Prostate gland (tissue), 2 donors: ENCODE measurements around the gene PLA2G2F. TPM values are rescaled to one million over a fixed set of nuclear protein-coding genes. Genes with fewer than 3 reads are reported as not detected.

Experiments used
- DNase-seq: peaks from one replicate; pipeline ENCODE4 v3.0.0-alpha.2; 2019; ENCODE audit warnings: low spot score
- H3K27ac ChIP-seq, 2 donors: fragments of 200-600 bp; sonication (generic); 2 replicates each; pipeline ENCODE4 v1.5.1; 2017 to 2019
- H3K27me3 ChIP-seq: fragments of 200-600 bp; sonication (generic); replicated peaks from 2 replicates; pipeline ENCODE4 v1.5.1; 2019; ENCODE audit not compliant: insufficient read depth
- H3K36me3 ChIP-seq, 2 donors: fragments of 200-600 bp; sonication (generic); 1 replicate in 1 of 2; 2 replicates in 1 of 2; pipeline versions ENCODE4 v1.5.1 to v1.8.1; 2017 to 2019
- H3K4me1 ChIP-seq: fragments of 200-600 bp; sonication (generic); replicated peaks from 2 replicates; pipeline ENCODE4 v1.5.1; 2019
- H3K4me3 ChIP-seq, 2 donors: fragments of 200-600 bp; sonication (generic); 2 replicates each; pipeline ENCODE4 v1.5.1; 2017 to 2019
- H3K9me3 ChIP-seq: fragments of 200-600 bp; sonication (generic); 2 replicates; pipeline ENCODE4 v1.5.1; 2017
- POLR2A ChIP-seq: fragments of 450-650 bp; IDR thresholded peaks from one replicate; pipeline ENCODE4 v1.6.1; 2016; ENCODE audit warnings: antibody characterized with exemption, mild to moderate bottlenecking
- POLR2AphosphoS5 ChIP-seq: sonication (generic); formaldehyde crosslinking; IDR thresholded peaks from one replicate; pipeline ENCODE4 v1.6.1; 2017; ENCODE audit warnings: antibody characterized with exemption
- WGBS: methylation state at CpG from one replicate; pipeline ENCODE4 v1.1.5; 2018; 5-methylcytosine and 5-hydroxymethylcytosine counted together
- intact Hi-C: fragments of 100-400 bp; cut with DNase I; formaldehyde crosslinking; loops from one replicate; pipeline ENCODE4 v1.14.2; 2022
- total RNA-seq, 2 donors: library from RNA; depleted of rRNA; stranded (reverse); fragments of >200 nt; gene quantifications; one replicate each; pipeline ENCODE4 v1.1.0, GENCODE V29; 2016
- TF ChIP-seq, protein P1 (sequence below), 4 experiments: fragments of 200-600 bp in 2 of 4; fragments of 450-650 bp in 2 of 4; sonication (generic) in 2 of 4; IDR thresholded peaks; 1 replicate in 3 of 4; 2 replicates in 1 of 4; pipeline ENCODE4 v1.5.1; 2016 to 2019; ENCODE audit warnings: antibody characterized with exemption in 4 of 4, mild to moderate bottlenecking in 2 of 4, moderate library complexity in 2 of 4

Gene PLA2G2F
- total RNA-seq, 2 donors from 2014 or later, result 0.23 TPM

DNA sequence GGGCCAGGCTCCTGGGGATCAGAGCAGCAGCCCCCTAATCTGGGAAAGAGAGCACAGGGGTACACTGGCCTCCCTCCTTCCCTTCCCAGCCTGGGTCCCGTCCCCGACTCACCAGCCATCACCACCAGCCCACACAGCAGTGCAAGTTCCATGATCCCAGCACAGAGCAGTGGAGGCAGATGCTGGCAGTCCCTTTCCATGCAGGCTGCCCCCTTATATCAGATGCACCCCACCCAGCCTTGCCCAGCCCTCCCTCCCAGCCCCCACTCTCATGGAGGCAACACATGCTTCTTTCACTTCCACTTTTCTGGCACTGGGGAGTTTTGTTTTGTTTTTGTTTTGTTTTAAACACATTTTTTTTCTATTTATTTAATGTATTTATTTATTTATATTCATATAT is 19.8 kb upstream of the PLA2G2F start, which contains the start of gene PLA2G2D:
PLA2G2D (minus strand) TSS at position 190 of the 400 bp plus-strand sequence; CDS start at position 152, 38 bp downstream.
- TF ChIP-seq POLR2AphosphoS5 (no peak), POLR2A (no peak)
- TF ChIP-seq, protein P1, sequence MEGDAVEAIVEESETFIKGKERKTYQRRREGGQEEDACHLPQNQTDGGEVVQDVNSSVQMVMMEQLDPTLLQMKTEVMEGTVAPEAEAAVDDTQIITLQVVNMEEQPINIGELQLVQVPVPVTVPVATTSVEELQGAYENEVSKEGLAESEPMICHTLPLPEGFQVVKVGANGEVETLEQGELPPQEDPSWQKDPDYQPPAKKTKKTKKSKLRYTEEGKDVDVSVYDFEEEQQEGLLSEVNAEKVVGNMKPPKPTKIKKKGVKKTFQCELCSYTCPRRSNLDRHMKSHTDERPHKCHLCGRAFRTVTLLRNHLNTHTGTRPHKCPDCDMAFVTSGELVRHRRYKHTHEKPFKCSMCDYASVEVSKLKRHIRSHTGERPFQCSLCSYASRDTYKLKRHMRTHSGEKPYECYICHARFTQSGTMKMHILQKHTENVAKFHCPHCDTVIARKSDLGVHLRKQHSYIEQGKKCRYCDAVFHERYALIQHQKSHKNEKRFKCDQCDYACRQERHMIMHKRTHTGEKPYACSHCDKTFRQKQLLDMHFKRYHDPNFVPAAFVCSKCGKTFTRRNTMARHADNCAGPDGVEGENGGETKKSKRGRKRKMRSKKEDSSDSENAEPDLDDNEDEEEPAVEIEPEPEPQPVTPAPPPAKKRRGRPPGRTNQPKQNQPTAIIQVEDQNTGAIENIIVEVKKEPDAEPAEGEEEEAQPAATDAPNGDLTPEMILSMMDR (IDR thresholded peaks at IDR 0.05), result no peak
- H3K27ac ChIP-seq, result no peak within 1 kb of the TSS
- intact Hi-C loops, result no loop called here

DNA sequence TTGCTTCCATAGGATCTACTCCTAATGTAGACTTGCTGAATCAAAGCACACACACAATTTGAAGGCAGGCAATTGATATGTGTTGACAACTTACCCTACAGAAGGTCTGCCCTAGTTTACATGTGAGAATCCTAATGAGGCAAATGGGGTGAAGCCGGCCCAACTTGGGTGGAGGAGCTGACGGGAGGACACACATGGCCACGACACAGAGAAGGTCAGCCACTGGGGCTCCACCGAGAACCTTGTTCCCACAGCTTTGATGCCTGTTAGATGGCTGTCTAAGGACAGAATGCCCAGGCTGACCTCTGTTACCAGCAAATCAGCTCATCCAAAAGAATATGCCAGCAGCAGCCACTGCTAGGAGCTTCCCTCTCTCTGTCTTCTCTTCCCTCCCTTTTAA is 18.3 kb upstream of the PLA2G2F start:
- Histone ChIP-seq H3K36me3 (no peaks in the 10 kb centered on the region), H3K27me3 (no peaks in the 10 kb centered on the region), H3K9me3 (no peaks in the 10 kb centered on the region), H3K4me3 (no peak overlapping the region), H3K27ac (no peak overlapping the region), H3K4me1 (no peaks in the 10 kb centered on the region)
- DNase-seq, result no peak
- intact Hi-C loops, result no loop called here
- TF ChIP-seq POLR2A, result no peak
- no peak for TF ChIP-seq POLR2AphosphoS5
- TF ChIP-seq, protein P1 (IDR thresholded peaks at IDR 0.05), result no peak
- 94% methylated on average over 4 of the region's 4 CpGs for WGBS

More for the DNA sequence above, 19.8 kb upstream of the PLA2G2F start, which contains the start of gene PLA2G2D:
- DNase-seq, result no peak
- H3K4me3 ChIP-seq, result no peak within 1 kb of the TSS
- no peaks in the 10 kb centered on the region for H3K4me1 ChIP-seq
- no peaks in the 10 kb centered on the region for H3K9me3 ChIP-seq
- H3K27me3 ChIP-seq, result no peaks in the 10 kb centered on the region
- no peaks in the 10 kb centered on the region for H3K36me3 ChIP-seq
- 92% methylated on average over 2 of the region's 2 CpGs for WGBS

DNA sequence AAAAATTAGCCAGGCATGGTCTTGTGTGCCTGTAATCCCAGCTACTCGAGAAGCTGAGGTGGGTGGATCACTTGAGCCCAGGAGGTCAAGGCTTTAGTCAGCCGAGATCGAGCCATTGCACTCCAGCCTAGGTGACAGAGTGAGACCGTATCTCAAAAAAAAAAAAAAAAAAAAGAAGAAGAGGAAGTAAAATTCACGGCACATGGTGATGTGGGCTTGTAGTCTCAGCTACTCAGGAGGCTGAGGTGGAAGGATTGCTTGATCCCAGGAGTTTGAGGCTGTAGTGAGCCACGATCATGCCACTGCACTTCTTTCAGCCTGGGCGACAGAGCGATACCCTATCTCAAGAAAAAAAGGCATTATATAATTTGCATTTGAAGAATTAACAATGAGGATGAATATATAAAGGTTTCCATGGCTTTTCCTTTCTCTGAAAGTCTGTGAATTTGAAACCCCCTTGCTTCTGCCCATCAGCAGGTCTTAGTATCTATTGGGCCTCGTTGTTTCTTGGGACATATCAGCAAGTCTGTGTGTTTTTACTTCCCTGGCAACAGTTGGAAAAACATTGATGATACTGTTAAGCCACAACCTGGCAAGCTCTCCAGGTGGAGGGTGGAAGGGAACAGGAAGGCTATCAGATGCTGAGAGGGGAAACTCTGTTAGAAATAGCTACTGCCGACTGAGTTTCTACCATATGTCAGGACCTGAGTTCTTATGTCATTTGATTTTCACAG is 15.2 kb upstream of the PLA2G2F start:
- H3K4me1 ChIP-seq, result no peaks in the 10 kb centered on the region

DNA sequence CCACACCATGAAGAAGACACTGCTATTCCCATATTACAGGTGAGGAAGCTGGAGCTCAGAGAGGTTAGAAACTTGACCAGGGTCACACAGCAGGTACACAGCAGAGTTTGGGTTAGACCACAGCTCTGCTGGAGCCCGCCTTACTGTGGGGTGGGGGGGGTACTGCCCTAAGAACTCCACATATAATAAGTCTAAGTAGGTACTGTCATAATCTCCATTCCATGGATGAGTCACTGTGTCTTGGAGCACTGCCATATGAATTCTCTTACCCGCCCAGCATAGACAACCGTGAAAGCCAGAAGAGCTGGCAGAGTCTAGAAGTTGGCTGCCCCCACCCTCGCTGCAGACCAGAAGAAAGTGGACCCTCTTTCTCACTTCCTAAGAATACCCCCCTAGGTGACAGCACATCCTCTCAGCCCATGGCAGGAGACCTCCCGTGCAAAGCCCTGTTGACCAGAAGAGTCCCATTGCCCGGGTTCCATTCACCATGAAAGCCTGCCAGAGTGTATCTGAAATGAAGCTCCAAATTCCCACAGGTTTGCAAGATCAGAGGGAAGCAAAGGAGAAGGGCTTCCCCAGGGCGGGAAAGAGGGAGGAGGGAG is 14.6 kb upstream of the PLA2G2F start:
- H3K9me3 ChIP-seq, result no peaks in the 10 kb centered on the region
- no peak for TF ChIP-seq POLR2AphosphoS5
- TF ChIP-seq, protein P1 (IDR thresholded peaks at IDR 0.05), result no peak
- no peak for TF ChIP-seq POLR2A
- WGBS, result 45% methylated on average over 7 of the region's 7 CpGs
- DNase-seq, result peak; percentile 37
- no peaks in the 10 kb centered on the region for H3K36me3 ChIP-seq
- no peak overlapping the region for H3K27ac ChIP-seq
- no peak overlapping the region for H3K4me3 ChIP-seq
- no peaks in the 10 kb centered on the region for H3K4me1 ChIP-seq
- H3K27me3 ChIP-seq, result no peaks in the 10 kb centered on the region
- intact Hi-C loops, result no loop called here

More for the DNA sequence above, 15.2 kb upstream of the PLA2G2F start:
- no peaks in the 10 kb centered on the region for H3K36me3 ChIP-seq
- intact Hi-C loops, result no loop called here
- no peaks in the 10 kb centered on the region for H3K27me3 ChIP-seq
- H3K4me3 ChIP-seq, result no peak overlapping the region
- TF ChIP-seq POLR2AphosphoS5 (no peak), POLR2A (no peak)
- TF ChIP-seq, protein P1 (IDR thresholded peaks at IDR 0.05), result no peak
- 75% methylated on average over 10 of the region's 10 CpGs for WGBS
- DNase-seq, result no peak
- H3K9me3 ChIP-seq, result no peaks in the 10 kb centered on the region
- H3K27ac ChIP-seq, result no peak overlapping the region
